Activated B cell treated with CpG ODN at 0.5 μM for 24 hours (primary cell): ENCODE measurements around the gene IYD. TPM values are rescaled to one million over a fixed set of nuclear protein-coding genes. Genes with fewer than 3 reads are reported as not detected.

Experiments
- ATAC-seq: fragments of 200-7000 bp; cut with Tn5 transposase; one replicate; pipeline ENCODE4 v1.10.0; 2021; ENCODE audit warnings: low read depth, mild to moderate bottlenecking, moderate library complexity
- CTCF ChIA-PET: fragments of 350-600 bp; sonication (Branson Sonifier 250); formaldehyde crosslinking; loops from one replicate; lab custom pipeline; 2021; ENCODE audit warnings: antibody characterized with exemption; lab: Charles Lee
- POLR2A ChIA-PET: fragments of 350-600 bp; sonication (Branson Sonifier 250); formaldehyde crosslinking; loops from one replicate; lab custom pipeline; 2021; ENCODE audit warnings: antibody characterized with exemption; lab: Charles Lee
- DNase-seq: peaks from one replicate; pipeline ENCODE4 v3.0.0; 2022
- H3K27ac Mint-ChIP-seq: one replicate; pipeline ENCODE4 v1.8.0; 2020; ENCODE audit warnings: mixed read lengths
- H3K27me3 Mint-ChIP-seq: one replicate; pipeline ENCODE4 v1.8.0; 2021; ENCODE audit warnings: mixed read lengths
- H3K36me3 Mint-ChIP-seq: one replicate; pipeline ENCODE4 v1.8.0; 2021; ENCODE audit warnings: low read depth, mixed read lengths
- H3K4me1 Mint-ChIP-seq: one replicate; pipeline ENCODE4 v1.8.0; 2021; ENCODE audit warnings: mixed read lengths
- H3K4me3 Mint-ChIP-seq: one replicate; pipeline ENCODE4 v1.8.0; 2020; ENCODE audit warnings: mild to moderate bottlenecking, mixed read lengths
- H3K9me3 Mint-ChIP-seq: one replicate; pipeline ENCODE4 v1.8.0; 2020; ENCODE audit warnings: mixed read lengths
- intact Hi-C: fragments of 100-400 bp; cut with micrococcal nuclease; formaldehyde crosslinking; loops from one replicate; pipeline ENCODE4 v1.15.1; 2024
- total RNA-seq: library from RNA; stranded (reverse); gene quantifications from 2 replicates; pipeline ENCODE4 v1.2.3, GENCODE V29; 2022
- TF ChIP-seq, protein P1 (sequence below): fragments of 200-600 bp; IDR thresholded peaks from one replicate; pipeline ENCODE4 v1.8.0; 2022; ENCODE audit warnings: antibody characterized with exemption, mild to moderate bottlenecking

Gene IYD, protein sequence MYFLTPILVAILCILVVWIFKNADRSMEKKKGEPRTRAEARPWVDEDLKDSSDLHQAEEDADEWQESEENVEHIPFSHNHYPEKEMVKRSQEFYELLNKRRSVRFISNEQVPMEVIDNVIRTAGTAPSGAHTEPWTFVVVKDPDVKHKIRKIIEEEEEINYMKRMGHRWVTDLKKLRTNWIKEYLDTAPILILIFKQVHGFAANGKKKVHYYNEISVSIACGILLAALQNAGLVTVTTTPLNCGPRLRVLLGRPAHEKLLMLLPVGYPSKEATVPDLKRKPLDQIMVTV
- total RNA-seq, result not detected in 2 replicates

DNA sequence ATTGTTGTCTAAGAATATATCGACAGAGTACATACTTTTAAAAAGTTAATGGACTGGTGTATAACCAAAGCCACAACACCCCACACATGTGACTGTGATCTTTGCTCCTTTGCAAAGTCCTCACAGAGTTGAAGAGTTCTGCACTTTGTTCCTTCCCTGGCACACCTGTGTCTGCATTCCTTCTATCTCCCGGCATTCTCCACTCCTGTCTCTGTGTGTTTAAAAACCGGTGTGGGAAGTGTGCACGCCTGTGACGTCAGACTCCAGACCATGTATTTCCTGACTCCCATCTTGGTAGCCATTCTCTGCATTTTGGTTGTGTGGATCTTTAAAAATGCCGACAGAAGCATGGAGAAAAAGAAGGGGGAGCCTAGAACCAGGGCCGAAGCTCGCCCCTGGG is at the start of gene IYD:
Gene IYD, plus strand, starts transcription at position 251 of the 400 bp plus-strand sequence. Its CDS starts 20 bp downstream, at position 271.
- no peaks in the 10 kb centered on the region for H3K9me3 Mint-ChIP-seq
- TF ChIP-seq, protein P1, sequence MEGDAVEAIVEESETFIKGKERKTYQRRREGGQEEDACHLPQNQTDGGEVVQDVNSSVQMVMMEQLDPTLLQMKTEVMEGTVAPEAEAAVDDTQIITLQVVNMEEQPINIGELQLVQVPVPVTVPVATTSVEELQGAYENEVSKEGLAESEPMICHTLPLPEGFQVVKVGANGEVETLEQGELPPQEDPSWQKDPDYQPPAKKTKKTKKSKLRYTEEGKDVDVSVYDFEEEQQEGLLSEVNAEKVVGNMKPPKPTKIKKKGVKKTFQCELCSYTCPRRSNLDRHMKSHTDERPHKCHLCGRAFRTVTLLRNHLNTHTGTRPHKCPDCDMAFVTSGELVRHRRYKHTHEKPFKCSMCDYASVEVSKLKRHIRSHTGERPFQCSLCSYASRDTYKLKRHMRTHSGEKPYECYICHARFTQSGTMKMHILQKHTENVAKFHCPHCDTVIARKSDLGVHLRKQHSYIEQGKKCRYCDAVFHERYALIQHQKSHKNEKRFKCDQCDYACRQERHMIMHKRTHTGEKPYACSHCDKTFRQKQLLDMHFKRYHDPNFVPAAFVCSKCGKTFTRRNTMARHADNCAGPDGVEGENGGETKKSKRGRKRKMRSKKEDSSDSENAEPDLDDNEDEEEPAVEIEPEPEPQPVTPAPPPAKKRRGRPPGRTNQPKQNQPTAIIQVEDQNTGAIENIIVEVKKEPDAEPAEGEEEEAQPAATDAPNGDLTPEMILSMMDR, result no peak
- no peaks in the 10 kb centered on the region for H3K36me3 Mint-ChIP-seq
- H3K4me3 Mint-ChIP-seq, result no peak within 1 kb of the TSS
- intact Hi-C loops, result no loop called here
- H3K4me1 Mint-ChIP-seq, result no peaks in the 10 kb centered on the region
- peaks cover 7% of the 10 kb centered on the region for H3K27me3 Mint-ChIP-seq
- POLR2A ChIA-PET, result no interaction called here
- ATAC-seq (no peak), DNase-seq (no peak)
- CTCF ChIA-PET, result no interaction called here
- no peak within 1 kb of the TSS for H3K27ac Mint-ChIP-seq

DNA sequence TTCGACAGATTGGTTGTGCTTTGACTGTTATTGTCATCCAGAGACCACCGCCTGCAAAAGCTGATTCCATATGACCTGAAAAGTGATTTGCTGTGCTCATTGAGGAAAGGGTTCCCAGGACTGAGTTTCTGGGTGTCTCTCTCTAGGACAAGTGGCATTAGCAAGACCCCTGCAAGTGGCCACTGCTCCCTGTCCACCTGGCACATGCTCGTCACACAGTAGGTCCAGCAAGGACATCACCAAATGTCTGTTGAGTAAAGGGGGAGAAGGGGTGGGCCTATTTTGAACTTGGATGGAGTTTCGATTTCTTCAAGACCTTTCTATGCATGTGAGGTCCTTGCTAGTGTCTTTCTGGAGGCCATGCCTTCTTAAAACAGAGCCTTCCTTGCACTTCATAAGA is 48.9 kb upstream of the IYD start:
- no peaks in the 10 kb centered on the region for H3K9me3 Mint-ChIP-seq
- POLR2A ChIA-PET, result interaction anchor here (0.7 kb wide), 1 partner anchor 9 kb away, joined by 3 read pairs; no protein-coding TSS in a partner anchor
- no peak overlapping the region for H3K27ac Mint-ChIP-seq
- peaks cover 23% of the 10 kb centered on the region for H3K27me3 Mint-ChIP-seq
- no peaks in the 10 kb centered on the region for H3K36me3 Mint-ChIP-seq
- CTCF ChIA-PET, result interaction anchor here (1.1 kb wide), 1 partner anchor 239 kb away, joined by 4 read pairs; no protein-coding TSS in a partner anchor
- DNase-seq (no peak), ATAC-seq (no peak)
- TF ChIP-seq, protein P1, result no peak
- no peak overlapping the region for H3K4me3 Mint-ChIP-seq
- intact Hi-C loops, result no loop called here
- H3K4me1 Mint-ChIP-seq, result no peaks in the 10 kb centered on the region

DNA sequence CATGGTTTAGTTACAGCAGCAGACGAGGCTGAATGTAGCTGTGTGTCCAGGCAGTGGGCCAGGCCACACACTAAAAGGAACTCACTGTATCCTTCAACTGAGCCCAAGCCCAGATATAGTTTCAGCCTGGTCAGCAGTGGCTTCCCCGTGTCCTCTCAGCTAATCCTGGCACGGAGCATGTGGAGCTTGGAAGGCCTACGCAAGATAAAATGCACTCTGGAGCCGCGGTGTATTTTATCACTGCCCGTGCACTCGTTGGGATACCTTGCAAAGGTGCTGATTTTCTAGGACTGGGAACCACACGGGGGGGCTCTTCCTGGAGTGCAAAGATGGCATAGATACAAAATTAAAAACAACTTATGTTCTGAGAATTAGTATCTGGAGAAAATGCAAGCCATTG is 48.4 kb upstream of the IYD start:
- CTCF ChIA-PET, result interaction anchor here (1.1 kb wide), 1 partner anchor 239 kb away, joined by 4 read pairs; no protein-coding TSS in a partner anchor
- no peaks in the 10 kb centered on the region for H3K4me1 Mint-ChIP-seq
- intact Hi-C loops, result no loop called here
- TF ChIP-seq, protein P1, result no peak
- H3K4me3 Mint-ChIP-seq, result no peak overlapping the region
- no peak overlapping the region for H3K27ac Mint-ChIP-seq
- no peaks in the 10 kb centered on the region for H3K36me3 Mint-ChIP-seq
- DNase-seq (no peak), ATAC-seq (no peak)
- POLR2A ChIA-PET, result no interaction called here
- H3K27me3 Mint-ChIP-seq, result peaks cover 21% of the 10 kb centered on the region
- H3K9me3 Mint-ChIP-seq, result no peaks in the 10 kb centered on the region

DNA sequence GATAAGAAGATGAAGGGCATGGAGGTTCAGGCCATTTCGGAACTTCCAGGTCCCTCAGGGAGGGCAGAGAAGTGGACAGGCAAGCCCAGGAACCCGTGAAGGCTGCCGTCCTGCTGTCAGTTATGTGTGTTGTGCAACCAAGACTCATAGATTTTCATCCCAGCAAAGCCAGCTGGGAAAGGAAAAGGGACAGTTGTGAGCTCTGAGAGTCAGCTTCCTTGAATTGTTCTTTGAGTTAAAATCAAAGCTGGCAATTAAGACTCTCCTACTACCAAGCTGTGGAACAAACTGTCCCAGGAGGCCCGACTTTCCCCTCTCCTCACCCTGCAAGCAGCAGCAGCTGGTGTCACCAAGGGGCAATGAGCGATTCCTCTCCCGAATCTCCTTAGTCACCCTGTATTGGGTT is 46.3 kb upstream of the IYD start:
- ChIA-PET CTCF (no interaction called here), POLR2A (no interaction called here)
- H3K4me1 Mint-ChIP-seq, result no peaks in the 10 kb centered on the region
- TF ChIP-seq, protein P1, result no peak
- H3K27me3 Mint-ChIP-seq, result peaks cover 19% of the 10 kb centered on the region
- H3K9me3 Mint-ChIP-seq, result no peaks in the 10 kb centered on the region
- ATAC-seq (no peak), DNase-seq (no peak)
- no peaks in the 10 kb centered on the region for H3K36me3 Mint-ChIP-seq
- no peak overlapping the region for H3K4me3 Mint-ChIP-seq
- no peak overlapping the region for H3K27ac Mint-ChIP-seq
- intact Hi-C loops, result no loop called here

DNA sequence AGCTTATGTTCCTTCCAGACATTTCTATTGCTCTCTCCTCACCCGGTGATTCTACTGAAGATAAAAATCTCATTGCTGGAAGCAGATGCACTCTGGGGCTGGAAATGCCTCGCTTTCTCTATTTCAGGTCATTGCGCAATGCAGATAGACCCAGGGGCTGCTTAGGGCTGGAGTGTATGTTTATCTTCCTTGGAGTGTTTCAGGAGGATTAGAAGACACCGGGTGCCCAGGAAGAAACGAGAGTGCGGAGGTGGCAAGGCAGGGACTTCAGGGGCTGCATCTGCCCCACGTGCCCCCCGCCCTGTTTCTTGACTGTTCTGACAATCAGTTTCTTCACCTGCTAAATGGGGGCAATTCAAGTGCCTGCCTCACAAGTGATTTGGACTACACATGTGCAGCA is 45.6 kb upstream of the IYD start:
- TF ChIP-seq, protein P1, result no peak
- intact Hi-C loops, result no loop called here
- Mint-ChIP-seq H3K9me3 (no peaks in the 10 kb centered on the region), H3K27me3 (peaks cover 19% of the 10 kb centered on the region), H3K36me3 (no peaks in the 10 kb centered on the region), H3K27ac (no peak overlapping the region), H3K4me3 (no peak overlapping the region), H3K4me1 (no peaks in the 10 kb centered on the region)
- ATAC-seq, result no peak
- DNase-seq, result no peak
- ChIA-PET CTCF (no interaction called here), POLR2A (no interaction called here)
